ENCODE measurements around the gene SSH2. TPM values are rescaled to one million over a fixed set of nuclear protein-coding genes. Genes with fewer than 3 reads are reported as not detected.
A peak's percentile ranks its signal among the peaks of the same experiment; 100 is the strongest.
"Not testable (repeated sequence)": the region's sequence is repeated elsewhere in the genome, so short reads cannot be mapped to it uniquely, and the experiment has no call there.

Gene SSH2
- total RNA-seq, 2 donors from 2014 or later = 36.1 to 41.5 TPM

DNA sequence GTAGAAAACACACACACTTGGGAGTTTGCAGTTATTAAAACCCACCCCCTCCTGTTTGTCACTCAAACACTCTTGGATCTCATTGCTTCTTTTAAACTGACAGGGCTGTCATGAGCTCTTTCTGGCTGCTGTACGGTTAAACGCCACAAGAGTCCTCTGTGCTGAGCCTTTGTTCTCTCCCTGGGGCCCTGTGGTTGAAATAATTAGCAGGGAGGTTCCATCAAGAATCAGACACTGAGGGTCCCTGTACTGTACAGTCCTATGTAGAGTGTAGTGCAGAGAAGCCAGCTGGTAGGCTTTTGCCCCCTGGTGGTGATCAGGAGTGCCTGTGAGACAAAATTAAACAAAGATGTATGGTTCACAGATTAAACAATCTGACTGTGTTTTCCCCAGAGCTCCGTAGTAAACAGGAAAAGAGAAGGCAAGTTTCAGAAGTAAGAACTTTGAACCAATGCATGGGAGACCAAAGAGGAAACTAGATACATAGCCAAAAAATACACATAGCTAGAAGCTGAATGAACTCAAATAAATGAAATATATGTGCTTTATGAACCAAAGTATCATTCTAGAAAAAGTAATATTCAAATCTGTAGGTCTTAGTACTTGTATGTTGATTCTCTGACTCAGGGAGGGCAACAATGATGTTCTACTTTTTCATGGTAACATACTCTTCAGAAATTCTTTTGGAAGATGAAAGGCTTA is 1.4 kb upstream of the SSH2 start:
- intact Hi-C loops (cut with DNase I, micrococcal nuclease) = loop anchor here in 1 of 2 donors (5.0 kb wide), 1 partner anchor 124 kb away; no protein-coding TSS in a partner anchor
- DNase-seq (peak; percentile 64 to 72), ATAC-seq (peak; percentile 50)

DNA sequence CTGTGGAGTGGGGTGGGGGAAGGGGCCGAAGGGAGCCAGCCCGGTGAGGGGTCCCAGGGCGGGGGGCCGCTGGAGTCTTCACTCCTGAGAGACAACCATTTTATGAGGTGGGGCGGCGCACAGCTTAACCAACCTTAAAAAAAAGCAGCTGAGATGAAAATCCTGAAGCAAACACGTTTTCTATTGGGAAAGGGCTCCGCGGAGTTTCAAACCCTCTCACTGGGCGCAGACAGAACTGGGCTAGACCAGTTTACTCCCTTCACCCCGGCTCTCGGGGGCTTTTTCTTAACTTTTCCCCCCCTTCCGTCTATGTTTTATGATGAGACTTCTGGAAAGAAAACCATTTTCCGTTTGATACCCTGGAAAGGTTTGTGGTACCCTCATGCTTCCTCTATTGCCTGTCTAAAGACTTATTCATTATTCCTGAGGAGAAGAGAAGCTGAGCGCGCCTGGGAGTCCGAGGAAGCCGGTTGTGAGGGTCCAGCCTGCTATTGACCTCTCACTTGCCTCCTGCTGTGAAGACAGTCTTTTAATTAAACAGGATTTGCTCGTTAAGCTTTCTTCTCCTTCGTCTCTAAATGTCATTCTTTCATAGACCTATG is 482 bp upstream of the SSH2 start:
- no peak for ATAC-seq
- peak in 1 of 2 donors; percentile 28 for DNase-seq
- intact Hi-C loops (cut with DNase I, micrococcal nuclease) = loop anchor here in 1 of 2 donors (5.0 kb wide), 1 partner anchor 123 kb away; no protein-coding TSS in a partner anchor

DNA sequence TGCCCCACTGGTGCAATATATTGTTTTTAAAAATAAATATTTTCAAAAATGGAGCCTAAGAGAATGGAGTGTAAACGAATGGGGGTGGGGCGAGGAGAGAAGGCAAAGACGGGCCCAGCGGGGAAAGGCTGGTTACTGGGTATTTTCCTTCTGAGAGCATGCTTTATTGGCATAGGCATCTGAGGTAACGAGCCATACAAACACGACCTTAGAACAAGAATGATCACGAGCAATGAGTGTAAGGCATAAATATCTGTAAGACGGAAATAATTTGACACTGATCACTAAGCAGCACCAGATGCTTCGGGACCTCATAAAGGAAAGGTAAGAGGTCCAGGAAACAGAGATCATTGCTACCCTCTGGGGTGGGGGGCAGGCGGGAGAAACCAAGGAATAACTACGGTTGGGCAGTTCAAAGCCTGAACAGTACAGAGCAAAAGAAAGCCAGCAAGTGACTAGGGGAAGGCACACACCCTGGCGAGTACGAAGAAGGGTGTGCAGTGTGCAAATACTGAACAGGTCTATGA is 959 bp downstream of the SSH2 start:
- ATAC-seq (peak; percentile 51), DNase-seq (peak; percentile 45 to 69)
- intact Hi-C loops (cut with DNase I, micrococcal nuclease) = loop anchor here in 1 of 2 donors (10.0 kb wide), 1 partner anchor 124 kb away; no protein-coding TSS in a partner anchor

- DNase-seq = no peak
- intact Hi-C loops (cut with DNase I, micrococcal nuclease) = loop anchor here in 1 of 2 donors (10.0 kb wide), 1 partner anchor 123 kb away; no protein-coding TSS in a partner anchor
- no peak for ATAC-seq
Observed at GRCh38 chr17:29927546-29927945, 2.5 kb downstream of the SSH2 start.

GRCh38 chr17:29924786-29925185 is 5.2 kb downstream of the SSH2 start:
- intact Hi-C loops (cut with DNase I, micrococcal nuclease) = loop anchor here in 1 of 2 donors (10.0 kb wide), 1 partner anchor 120 kb away; no protein-coding TSS in a partner anchor

DNA sequence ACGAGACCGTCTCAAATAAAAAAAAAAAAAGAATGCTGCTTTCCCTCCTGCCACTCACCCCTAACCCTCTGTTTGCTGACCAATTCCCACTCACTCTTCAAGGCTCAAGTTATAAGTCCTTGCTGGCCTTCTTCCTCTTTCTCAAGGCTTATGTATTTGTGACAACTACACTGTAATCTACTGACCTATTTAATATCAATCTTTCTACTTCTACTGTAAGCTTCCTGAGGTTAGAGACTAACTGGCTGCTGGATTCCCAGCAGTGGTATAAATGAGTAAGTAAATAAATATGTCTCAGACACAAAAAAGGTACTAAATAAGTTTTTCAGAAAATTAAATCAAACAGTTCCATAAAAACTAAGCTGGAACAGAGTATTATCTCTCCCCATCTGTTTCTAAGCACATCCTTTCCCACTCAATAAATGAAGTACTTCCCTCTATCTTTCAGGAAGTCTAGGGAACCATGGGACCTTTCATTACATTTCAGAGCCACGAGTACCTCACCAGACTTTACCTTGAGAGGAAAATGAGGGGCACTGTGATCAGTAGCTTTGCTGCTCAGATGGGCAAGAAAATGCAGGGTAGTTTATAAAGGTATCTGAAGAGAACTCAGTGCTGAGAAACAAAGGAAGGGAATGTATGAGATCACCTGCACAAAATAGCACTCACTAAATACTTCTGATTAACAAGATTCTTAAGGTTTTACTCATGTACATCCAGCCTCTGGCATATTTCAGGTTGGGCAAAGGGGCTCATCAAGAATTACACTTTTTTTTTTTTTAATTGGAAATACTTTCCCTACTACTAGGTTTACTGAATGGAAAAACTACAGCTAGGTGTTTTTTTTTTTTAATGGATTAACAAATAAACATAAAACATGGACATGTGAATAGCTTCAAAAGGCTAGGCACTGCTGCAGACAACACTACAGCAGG is 10.8 kb downstream of the SSH2 start:
- ATAC-seq (no peak), DNase-seq (no peak)
- intact Hi-C loops (cut with DNase I, micrococcal nuclease) = no loop called here

More at GRCh38 chr17:29924786-29925185, 5.2 kb downstream of the SSH2 start:
- ATAC-seq (no peak), DNase-seq (no peak)

DNA sequence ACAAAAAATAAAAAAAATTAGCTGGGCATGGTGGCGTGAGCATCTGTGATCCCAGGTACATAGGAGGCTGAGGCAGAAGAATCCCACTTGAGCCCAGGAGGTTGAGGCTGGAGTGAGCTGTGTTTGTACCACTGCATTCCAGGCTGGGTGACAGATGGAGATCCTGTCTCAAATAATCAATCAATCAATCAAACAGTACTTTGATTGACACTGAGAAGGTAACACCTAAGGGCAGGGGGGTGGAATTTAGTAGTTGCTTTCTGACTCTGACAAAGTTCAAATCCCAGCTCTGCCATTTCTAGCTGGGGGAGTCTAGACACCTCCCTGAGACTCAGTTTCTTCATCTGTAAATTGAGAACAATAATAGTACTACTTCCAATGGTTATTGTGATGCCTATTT is 12.0 kb downstream of the SSH2 start:
- DNase-seq (no peak), ATAC-seq (no peak)
- intact Hi-C loops (cut with DNase I, micrococcal nuclease) = no loop called here

DNA sequence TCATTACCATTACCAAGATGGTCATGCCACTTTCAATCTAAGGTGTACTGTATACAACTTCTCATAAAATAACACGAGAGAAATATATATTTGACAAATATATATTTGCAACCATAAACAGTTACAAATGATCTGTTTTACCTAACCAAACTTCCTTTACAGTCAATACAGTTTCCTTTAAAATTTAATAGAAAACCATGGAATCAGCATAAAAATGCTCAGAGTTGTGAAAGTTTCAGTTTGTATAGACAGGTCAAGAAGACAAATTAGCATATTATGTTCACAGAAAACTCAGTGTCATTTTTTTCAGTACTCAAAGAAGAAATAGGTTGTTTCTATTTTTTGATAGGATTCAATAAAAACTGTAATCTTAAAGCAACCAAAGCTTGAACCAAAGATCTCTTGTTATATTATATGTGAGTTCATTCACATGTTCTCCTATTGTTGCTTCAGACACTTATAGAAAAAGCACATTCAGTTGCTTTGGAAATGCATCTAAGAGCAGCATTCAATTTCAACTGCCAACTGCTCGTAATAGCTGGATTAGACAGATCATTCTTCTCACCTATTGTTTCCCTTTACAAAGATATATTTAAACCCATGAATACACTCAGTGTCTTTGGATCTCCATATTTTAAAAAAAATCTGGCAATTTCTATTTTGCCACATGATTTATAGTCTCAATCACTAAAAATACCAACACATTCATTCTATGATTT is 15.1 kb downstream of the SSH2 start:
- intact Hi-C loops (cut with DNase I, micrococcal nuclease) = no loop called here
- ATAC-seq = no peak
- DNase-seq = no peak

DNA sequence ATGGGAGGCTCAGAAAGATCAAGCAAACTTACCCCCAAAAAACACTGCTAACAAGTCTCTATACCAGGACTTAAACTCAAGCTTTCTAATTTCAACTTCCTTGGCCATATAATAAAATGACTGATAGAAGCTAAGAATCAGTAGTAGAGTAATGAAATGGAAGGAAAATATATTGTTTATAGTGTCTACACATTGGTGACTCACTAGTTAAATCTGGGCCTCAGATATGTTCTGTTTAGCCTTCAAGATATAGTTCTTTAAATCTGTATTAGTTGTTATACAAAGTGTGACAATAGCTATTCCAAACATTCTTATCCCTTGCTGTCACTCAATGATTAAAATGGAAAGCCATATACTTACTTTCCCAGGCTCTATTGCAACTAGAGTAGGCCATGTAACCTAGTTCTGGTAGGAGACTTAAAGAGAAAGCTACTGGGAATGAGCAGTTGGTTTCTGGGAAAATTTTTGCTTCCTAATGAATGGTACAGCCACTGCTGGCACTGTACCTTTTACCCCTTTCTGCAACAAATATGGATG is 18.3 kb downstream of the SSH2 start:
- DNase-seq = no peak
- ATAC-seq = no peak

DNA sequence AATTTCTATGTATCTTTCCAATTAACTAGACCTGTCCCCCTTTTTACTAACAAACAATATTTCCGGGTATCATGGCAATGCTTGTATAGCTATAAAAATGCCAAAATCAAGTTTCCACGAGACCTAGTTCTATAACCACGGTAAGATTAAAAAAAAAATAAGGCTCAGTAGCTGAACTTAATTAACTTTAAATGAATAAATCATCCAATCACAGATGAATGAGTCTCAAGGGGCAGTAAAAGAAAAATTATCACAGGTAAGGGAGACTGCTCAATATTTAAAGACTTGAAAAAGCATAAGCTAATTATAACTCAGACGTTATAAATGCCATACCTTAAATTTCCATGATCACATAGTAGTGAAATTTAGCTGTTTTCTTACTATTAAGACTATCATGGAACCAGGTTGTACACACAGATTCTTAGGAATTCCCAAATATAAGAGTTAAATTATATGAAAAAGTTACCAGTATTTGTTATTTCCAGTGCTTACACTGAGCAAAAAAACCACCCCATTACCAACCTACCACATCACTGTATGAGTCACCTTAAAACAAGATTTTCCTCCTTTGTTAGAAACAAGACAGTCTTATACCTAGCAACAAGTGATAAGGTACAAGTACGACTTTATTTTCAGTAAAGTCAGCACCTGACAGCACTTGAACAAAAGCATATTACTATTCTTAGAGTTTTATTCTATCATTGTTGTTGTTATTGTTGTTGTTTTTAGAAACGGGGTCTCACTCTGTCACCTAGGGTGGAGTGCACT is 20.6 kb downstream of the SSH2 start:
- no peak for DNase-seq
- intact Hi-C loops (cut with DNase I, micrococcal nuclease) = no loop called here
- ATAC-seq = no peak

More for the DNA sequence above, 18.3 kb downstream of the SSH2 start:
- intact Hi-C loops (cut with DNase I, micrococcal nuclease) = no loop called here

DNA sequence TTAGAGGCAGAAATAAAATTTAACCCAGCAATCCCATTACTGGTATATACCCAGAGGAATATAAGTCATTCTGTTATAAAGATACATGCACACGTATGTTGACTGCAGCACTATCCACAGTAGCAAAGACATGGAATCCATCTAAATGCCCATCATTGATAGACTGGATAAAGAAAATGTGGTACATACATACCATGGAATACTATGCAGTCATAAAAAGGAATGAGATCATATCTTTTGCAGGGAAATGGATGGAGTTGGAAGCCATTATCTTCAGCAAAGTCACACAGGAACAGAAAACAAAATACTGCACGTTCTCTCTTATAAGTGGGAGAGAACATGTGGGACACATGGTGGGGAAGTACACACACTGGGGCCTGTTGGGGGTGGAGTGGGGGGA is 23.1 kb downstream of the SSH2 start:
- DNase-seq (no peak), ATAC-seq (no peak)
- intact Hi-C loops (cut with DNase I, micrococcal nuclease) = no loop called here

GRCh38 chr17:29905879-29906167 is 24.2 kb downstream of the SSH2 start:
- DNase-seq = no peak
- intact Hi-C loops (cut with DNase I, micrococcal nuclease) = no loop called here
- no peak for ATAC-seq

- intact Hi-C loops (cut with DNase I, micrococcal nuclease) = no loop called here
- DNase-seq (peak in 1 of 2 donors; percentile 14), ATAC-seq (peak; percentile 93)
Observed at GRCh38 chr17:29905086-29905878, 24.7 kb downstream of the SSH2 start.

- intact Hi-C loops (cut with DNase I, micrococcal nuclease) = no loop called here
Observed at GRCh38 chr17:29903471-29903870, 26.6 kb downstream of the SSH2 start.

GRCh38 chr17:29897136-29897535 is 32.9 kb downstream of the SSH2 start:
- ATAC-seq; intact Hi-C loops (cut with DNase I, micrococcal nuclease); DNase-seq: not testable (repeated sequence)

More at GRCh38 chr17:29903471-29903870, 26.6 kb downstream of the SSH2 start:
- DNase-seq (no peak), ATAC-seq (no peak)

GRCh38 chr17:29892201-29892600 is 37.8 kb downstream of the SSH2 start:
- DNase-seq (no peak), ATAC-seq (no peak)
- intact Hi-C loops (cut with DNase I, micrococcal nuclease) = no loop called here

DNA sequence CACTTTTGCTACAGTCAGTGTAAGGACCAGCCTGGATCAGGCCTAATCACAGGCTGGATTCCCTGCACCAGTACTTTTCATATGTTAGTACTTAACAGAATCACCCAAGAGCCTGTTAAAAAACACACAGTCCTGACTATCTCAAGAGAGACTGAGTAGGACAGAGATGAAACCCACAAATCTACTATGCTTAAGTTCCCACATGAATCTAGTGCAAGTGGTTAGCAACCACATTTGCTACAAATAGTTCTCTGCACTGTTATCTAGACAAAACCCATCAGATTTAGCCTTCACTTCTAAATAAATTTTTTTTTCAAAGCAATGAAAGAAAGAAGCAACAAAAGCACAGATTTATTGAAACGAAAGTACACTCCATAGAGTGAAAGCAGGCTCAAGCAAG is 38.9 kb downstream of the SSH2 start:
- intact Hi-C loops (cut with DNase I, micrococcal nuclease) = no loop called here
- no peak for DNase-seq
- no peak for ATAC-seq
